HEK293 (cell line): Measurements from ENCODE around the gene GINS2.

Experiments used
- CTCF ChIA-PET: fragments of 350-600 bp; formaldehyde crosslinking; extraction: SDS; loops from one replicate; lab custom pipeline; 2021; ENCODE audit warnings: antibody characterized with exemption; lab: Yijun Ruan, JAX
- POLR2A ChIA-PET: fragments of 300-600 bp; formaldehyde crosslinking; extraction: SDS; loops from one replicate; lab custom pipeline; 2020; ENCODE audit warnings: antibody characterized with exemption, inconsistent platforms; lab: Yijun Ruan, JAX
- H3K27ac ChIP-seq: fragments of 200-500 bp; sonication (Bioruptor generic); 2 replicates; pipeline ENCODE4 v1.5.1; 2014; ENCODE audit warnings: low read depth, low read length, control low read depth, inconsistent platforms; ENCODE audit errors: extremely low read depth
- H3K36me3 ChIP-seq, 2 experiments: fragments of 200-500 bp in 1 of 2; sonication (Bioruptor generic) in 1 of 2; 1 replicate in 1 of 2; 2 replicates in 1 of 2; pipeline ENCODE4 v1.5.1; 2014 to 2017; ENCODE audit warnings: inconsistent platforms in 2 of 2, low read length in 2 of 2; ENCODE audit not compliant: control insufficient read depth in 2 of 2, insufficient read depth in 1 of 2
- H3K4me1 ChIP-seq: fragments of 200-500 bp; sonication (Bioruptor generic); 2 replicates; pipeline ENCODE4 v1.5.1; 2014; ENCODE audit warnings: mild to moderate bottlenecking, low read length, inconsistent platforms; ENCODE audit not compliant: control insufficient read depth, insufficient read depth
- H3K4me3 ChIP-seq: 2 replicates; pipeline ENCODE4 v1.5.1; 2011; ENCODE audit warnings: low read depth, mild to moderate bottlenecking, control low read depth, low read length, moderate library complexity
- H3K9me3 ChIP-seq: fragments of 200-500 bp; sonication (Bioruptor generic); 2 replicates; pipeline ENCODE4 v1.5.1; 2014; ENCODE audit warnings: low read depth, low read length, inconsistent platforms; ENCODE audit not compliant: control insufficient read depth, insufficient read depth
- CTCF ChIP-seq: fragments of 450-650 bp; formaldehyde crosslinking; IDR thresholded peaks from 2 replicates; pipeline ENCODE4 v1.5.1; 2016; ENCODE audit warnings: missing biosample characterization, missing genetic modification characterization
- OSR2 ChIP-seq: fragments of 450-650 bp; formaldehyde crosslinking; IDR thresholded peaks from 2 replicates; pipeline ENCODE4 v1.5.1; 2016; ENCODE audit warnings: missing biosample characterization, missing genetic modification characterization
- PRDM6 ChIP-seq: fragments of 450-650 bp; formaldehyde crosslinking; IDR thresholded peaks from 2 replicates; pipeline ENCODE4 v1.5.1; 2017; ENCODE audit warnings: missing biosample characterization, missing genetic modification characterization
- SP7 ChIP-seq: fragments of 450-650 bp; formaldehyde crosslinking; IDR thresholded peaks from 2 replicates; pipeline ENCODE4 v1.5.1; 2016; ENCODE audit warnings: missing biosample characterization, missing genetic modification characterization
- ZBTB17 ChIP-seq: fragments of 450-650 bp; formaldehyde crosslinking; IDR thresholded peaks from 2 replicates; pipeline ENCODE4 v1.5.1; 2016; ENCODE audit warnings: missing biosample characterization, missing genetic modification characterization
- ZBTB21 ChIP-seq: fragments of 450-650 bp; formaldehyde crosslinking; IDR thresholded peaks from 2 replicates; pipeline ENCODE4 v1.5.1; 2017; ENCODE audit warnings: missing biosample characterization, missing genetic modification characterization
- ZNF121 ChIP-seq: fragments of 450-650 bp; formaldehyde crosslinking; IDR thresholded peaks from 2 replicates; pipeline ENCODE4 v1.5.1; 2016; ENCODE audit warnings: missing biosample characterization, missing genetic modification characterization
- ZNF132 ChIP-seq: fragments of 450-650 bp; formaldehyde crosslinking; IDR thresholded peaks from 2 replicates; pipeline ENCODE4 v1.5.1; 2017; ENCODE audit warnings: missing biosample characterization, missing genetic modification characterization, borderline replicate concordance
- ZNF138 ChIP-seq: fragments of 450-650 bp; formaldehyde crosslinking; IDR thresholded peaks from 2 replicates; pipeline ENCODE4 v1.5.1; 2016; ENCODE audit warnings: missing biosample characterization, missing genetic modification characterization, borderline replicate concordance
- ZNF174 ChIP-seq: fragments of 450-650 bp; formaldehyde crosslinking; IDR thresholded peaks from 2 replicates; pipeline ENCODE4 v1.5.0; 2017; ENCODE audit warnings: missing biosample characterization, mild to moderate bottlenecking, missing genetic modification characterization
- ZNF211 ChIP-seq: fragments of 450-650 bp; formaldehyde crosslinking; IDR thresholded peaks from 2 replicates; pipeline ENCODE4 v1.5.1; 2016; ENCODE audit warnings: low read depth, missing biosample characterization, missing genetic modification characterization
- ZNF37A ChIP-seq: fragments of 450-650 bp; IDR thresholded peaks from 2 replicates; pipeline ENCODE4 v1.5.1; 2018; ENCODE audit warnings: missing biosample characterization, missing genetic modification characterization
- ZNF521 ChIP-seq: fragments of 450-650 bp; formaldehyde crosslinking; IDR thresholded peaks from 2 replicates; pipeline ENCODE4 v1.5.1; 2017; ENCODE audit warnings: missing biosample characterization, mild to moderate bottlenecking, missing genetic modification characterization
- ZNF600 ChIP-seq: fragments of 450-650 bp; formaldehyde crosslinking; IDR thresholded peaks from 2 replicates; pipeline ENCODE4 v1.5.1; 2016; ENCODE audit warnings: missing biosample characterization, missing genetic modification characterization
- ZNF623 ChIP-seq: fragments of 450-650 bp; formaldehyde crosslinking; IDR thresholded peaks from 2 replicates; pipeline ENCODE4 v1.5.1; 2016; ENCODE audit warnings: missing biosample characterization, missing genetic modification characterization
- ZNF639 ChIP-seq: fragments of 450-650 bp; formaldehyde crosslinking; IDR thresholded peaks from 2 replicates; pipeline ENCODE4 v1.5.1; 2016; ENCODE audit warnings: missing biosample characterization, missing genetic modification characterization
- ZNF701 ChIP-seq: fragments of 450-650 bp; formaldehyde crosslinking; IDR thresholded peaks from 2 replicates; pipeline ENCODE4 v1.5.1; 2016; ENCODE audit warnings: missing biosample characterization, missing genetic modification characterization
- ZNF768 ChIP-seq: fragments of 450-650 bp; formaldehyde crosslinking; IDR thresholded peaks from 2 replicates; pipeline ENCODE4 v1.5.1; 2018; ENCODE audit warnings: missing biosample characterization, mild to moderate bottlenecking, missing genetic modification characterization
- ZNF830 ChIP-seq: fragments of 450-650 bp; IDR thresholded peaks from 2 replicates; pipeline ENCODE4 v1.5.0; 2018; ENCODE audit warnings: missing biosample characterization, missing genetic modification characterization, low read depth, mild to moderate bottlenecking, moderate library complexity
- ZNF837 ChIP-seq: fragments of 450-650 bp; formaldehyde crosslinking; IDR thresholded peaks from 2 replicates; pipeline ENCODE4 v1.5.1; 2016; ENCODE audit warnings: missing biosample characterization, missing genetic modification characterization

GINS2 gene

GRCh38 chr16:85722128-85722893 is 33.6 kb upstream of the GINS2 start:
- ChIA-PET CTCF (interaction anchor here (1.4 kb wide), 1 partner anchor 447 kb away, joined by 3 read pairs; no protein-coding TSS in a partner anchor), POLR2A (interaction anchor here (0.7 kb wide), 1 partner anchor 8 kb away, joined by 5 read pairs; no protein-coding TSS in a partner anchor)
- H3K4me1 ChIP-seq, result no peaks in the 10 kb centered on the region
- no peaks in the 10 kb centered on the region for H3K9me3 ChIP-seq
- no peak overlapping the region for H3K4me3 ChIP-seq
- H3K36me3 ChIP-seq, result no peaks in the 10 kb centered on the region
- H3K27ac ChIP-seq, result no peak overlapping the region
- TF ChIP-seq ZBTB21 (tag by site-specific recombination) (no peak), ZNF132 (tag by site-specific recombination) (no peak), ZNF837 (no peak), ZNF830 (no peak), ZNF600 (tag by site-specific recombination) (peak; percentile 51; the same call in 1 of the 2 replicates), OSR2 (peak; percentile 46; the same call in 1 of the 2 replicates), SP7 (peak; percentile 95)

GRCh38 chr16:85720302-85720637 is 31.5 kb upstream of the GINS2 start:
- no peaks in the 10 kb centered on the region for H3K36me3 ChIP-seq
- no peak overlapping the region for H3K27ac ChIP-seq
- TF ChIP-seq ZNF121 (tag by site-specific recombination) (peak; percentile 77), ZNF211 (no peak)
- POLR2A ChIA-PET, result interaction anchor here (0.7 kb wide), 1 partner anchor 518 kb away, joined by 3 read pairs; no protein-coding TSS in a partner anchor
- H3K4me3 ChIP-seq, result no peak overlapping the region
- CTCF ChIA-PET, result interaction anchor here (0.7 to 5.5 kb wide), 6 partner anchors 9 to 381 kb away, joined by 3 to 87 read pairs (median 3); no protein-coding TSS in a partner anchor
- no peaks in the 10 kb centered on the region for H3K9me3 ChIP-seq
- no peaks in the 10 kb centered on the region for H3K4me1 ChIP-seq

- H3K27ac ChIP-seq, result no peak overlapping the region
- TF ChIP-seq ZNF623 (tag by site-specific recombination) (peak; percentile 98), ZNF701 (tag by site-specific recombination) (no peak)
- POLR2A ChIA-PET, result interaction anchor here (0.7 kb wide), 1 partner anchor 517 kb away, joined by 3 read pairs; no protein-coding TSS in a partner anchor
- no peaks in the 10 kb centered on the region for H3K4me1 ChIP-seq
- H3K4me3 ChIP-seq, result no peak overlapping the region
- H3K9me3 ChIP-seq, result no peaks in the 10 kb centered on the region
- CTCF ChIA-PET, result interaction anchor here (0.7 to 5.5 kb wide), 12 partner anchors 9 to 381 kb away, joined by 3 to 87 read pairs (median 6); no protein-coding TSS in a partner anchor
- no peaks in the 10 kb centered on the region for H3K36me3 ChIP-seq
Measured at GRCh38 chr16:85719605-85720301, 31.0 kb upstream of the GINS2 start.

- Histone ChIP-seq H3K36me3 (no peaks in the 10 kb centered on the region), H3K4me1 (no peaks in the 10 kb centered on the region), H3K9me3 (no peaks in the 10 kb centered on the region), H3K27ac (no peak overlapping the region), H3K4me3 (no peak overlapping the region)
- POLR2A ChIA-PET, result no interaction called here
- CTCF ChIA-PET, result interaction anchor here (0.5 to 5.5 kb wide), 27 partner anchors 9 to 602 kb away, joined by 3 to 87 read pairs (median 4); partner anchors contain the start of genes C16orf74 and GINS2
- TF ChIP-seq PRDM6 (tag by site-specific recombination) (no peak), ZNF37A (tag by site-specific recombination) (no peak), ZNF768 (tag by site-specific recombination) (no peak), CTCF (tag by site-specific recombination) (peak; percentile 82), ZNF639 (tag by site-specific recombination) (no peak), ZNF174 (tag by site-specific recombination) (no peak), ZNF521 (tag by site-specific recombination) (no peak), ZBTB17 (0 out of 2 replicates have a peak, but pooled peaks have one; percentile 19), ZNF211 (no peak), ZNF138 (tag by site-specific recombination) (no peak)
Measured at GRCh38 chr16:85718682-85719081, 29.9 kb upstream of the GINS2 start.
